CD4-positive, alpha-beta T cell treated with Interferon alpha-2 for 1 hour (primary cell): Measurements from ENCODE around the gene SGSM2.

ENCODE experiments used
- DNase-seq, 2 donors: peaks; one replicate each; pipeline ENCODE4 v3.0.0-alpha.2; 2020 to 2022

SGSM2 gene

DNA sequence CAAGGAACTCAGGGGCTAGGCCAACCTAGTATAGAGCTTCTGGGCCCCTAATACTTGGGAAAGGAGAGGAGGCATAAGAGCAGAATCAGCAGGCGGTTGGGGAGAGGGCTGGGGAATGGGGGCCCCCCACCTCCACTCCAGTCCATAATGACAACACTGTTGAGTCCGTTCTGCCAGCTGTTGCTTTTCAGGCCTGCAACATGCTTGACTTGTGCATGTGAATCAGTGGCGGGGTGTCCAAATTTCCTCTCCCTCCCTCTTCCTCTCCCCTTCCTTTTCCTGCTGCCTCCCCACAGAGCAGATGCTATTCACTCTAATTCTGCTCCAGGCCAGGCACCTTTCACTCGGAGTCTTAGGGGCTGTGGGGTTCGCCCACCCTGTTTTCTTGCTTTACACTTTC, 31.7 kb downstream of the SGSM2 start:
- no peak for DNase-seq

DNA sequence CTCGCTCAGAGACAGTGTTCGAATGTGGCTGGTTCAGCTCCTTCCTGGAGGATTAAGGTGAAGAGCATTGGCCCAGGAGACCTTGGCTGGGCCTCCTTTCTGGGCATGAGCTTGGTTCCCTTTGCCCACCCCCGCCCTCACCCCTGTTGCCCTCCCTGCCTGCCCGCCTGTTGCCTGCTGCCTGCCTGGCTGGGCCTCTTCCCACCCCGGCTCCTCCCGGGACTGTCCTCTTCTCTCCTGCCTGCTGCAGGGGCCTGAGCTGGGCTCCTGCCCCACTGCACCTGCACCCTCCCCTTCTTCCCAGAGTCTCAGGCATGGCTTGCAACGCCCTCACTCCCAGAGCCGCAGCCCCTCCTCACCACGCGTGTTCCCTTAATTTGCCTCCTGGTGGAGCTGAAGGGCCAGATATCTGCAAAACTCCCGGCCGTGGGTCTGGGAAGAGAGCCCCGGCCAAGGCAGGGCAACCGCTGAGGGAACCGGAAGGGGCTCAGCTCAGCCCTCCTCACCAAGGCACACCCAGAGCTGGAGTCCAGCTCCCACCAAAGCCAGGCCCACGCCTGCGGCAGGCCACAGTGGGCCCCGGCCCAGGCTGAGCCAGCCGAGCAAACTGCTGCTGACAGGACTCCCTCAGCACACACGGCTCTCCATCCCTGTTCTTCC, 32.4 kb downstream of the SGSM2 start:
- DNase-seq, result no peak

DNA sequence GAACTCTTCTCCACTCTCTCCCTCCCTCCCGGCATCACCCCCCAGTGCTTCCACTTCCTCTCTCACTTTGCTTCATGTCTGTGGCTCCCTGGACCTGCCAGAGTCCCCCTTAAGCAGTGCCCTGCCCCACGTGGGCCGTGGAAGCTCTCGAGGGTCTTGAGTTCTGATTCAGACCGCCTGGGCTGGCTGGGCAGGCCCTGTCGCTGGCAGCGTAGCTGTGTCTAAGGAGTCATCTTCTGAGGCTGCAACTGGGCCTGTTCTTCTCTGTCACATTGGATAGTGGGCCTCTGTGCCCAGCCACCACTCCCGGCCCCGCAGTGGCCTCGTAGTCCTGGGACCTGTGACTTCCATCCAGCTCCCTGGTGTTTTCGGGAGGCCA, 32.9 kb downstream of the SGSM2 start:
- DNase-seq, result no peak

DNA sequence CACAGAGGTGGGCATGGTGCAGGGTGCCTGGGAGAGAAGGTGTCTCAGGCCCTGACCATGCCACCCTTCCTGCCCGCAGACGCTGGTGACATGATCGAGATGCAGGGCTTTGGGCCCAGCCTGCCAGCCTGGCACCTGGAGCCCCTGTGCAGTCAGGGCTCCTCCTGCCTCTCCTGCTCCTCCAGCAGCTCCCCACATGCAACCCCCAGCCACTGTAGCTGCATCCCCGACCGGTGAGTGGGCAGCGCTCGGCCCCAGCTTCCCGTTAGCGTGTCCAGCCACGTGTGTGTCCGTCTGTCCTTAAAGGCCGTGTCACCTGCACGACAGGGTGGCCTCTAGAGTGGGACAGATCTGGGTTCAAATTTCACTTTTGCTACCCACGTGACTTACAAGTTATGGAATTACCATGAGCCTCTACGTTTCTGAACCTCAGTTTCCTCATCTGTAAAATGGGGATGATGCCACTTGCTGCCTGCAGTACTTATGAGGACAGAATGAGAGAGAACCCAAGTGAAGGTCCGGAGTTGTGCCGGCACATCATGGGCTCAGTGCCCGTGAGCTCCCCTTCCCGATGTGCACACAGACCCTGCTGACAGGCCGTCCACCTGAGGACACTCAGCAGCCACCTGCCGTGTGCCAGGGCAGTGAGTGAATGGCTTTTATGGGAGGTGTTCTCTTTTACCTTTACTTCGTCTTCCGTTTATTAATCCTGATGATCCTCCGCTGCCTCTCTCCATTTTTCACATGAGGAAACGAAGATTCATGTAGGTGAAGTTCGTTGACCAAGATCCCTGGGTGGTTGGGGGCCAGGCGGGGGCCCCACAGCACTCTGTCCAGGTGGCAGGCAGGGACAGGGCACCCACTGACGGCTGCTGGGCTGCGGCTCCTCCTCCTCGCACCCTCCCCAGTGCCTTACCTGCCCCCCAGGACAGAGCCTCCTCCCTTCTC, 34.2 kb downstream of the SGSM2 start:
- DNase-seq, result no peak

DNA sequence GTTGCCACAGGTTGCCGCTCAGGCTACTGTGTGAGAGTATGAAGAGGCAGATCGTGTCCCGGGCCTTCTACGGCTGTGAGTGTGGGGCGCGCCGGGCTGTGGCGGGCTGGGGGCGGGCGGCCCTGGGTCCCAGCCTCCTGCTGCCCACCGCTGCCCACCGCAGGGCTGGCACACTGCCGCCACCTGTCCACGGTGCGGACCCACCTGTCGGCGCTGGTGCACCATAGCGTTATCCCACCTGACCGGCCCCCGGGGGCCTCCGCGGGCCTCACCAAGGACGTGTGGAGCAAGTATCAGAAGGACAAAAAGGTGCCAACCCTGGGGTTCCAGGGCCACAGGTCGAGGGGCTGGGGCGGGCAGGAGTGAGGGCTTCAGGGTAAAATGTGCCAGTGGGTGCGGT, 34.9 kb downstream of the SGSM2 start:
- DNase-seq, result no peak

DNA sequence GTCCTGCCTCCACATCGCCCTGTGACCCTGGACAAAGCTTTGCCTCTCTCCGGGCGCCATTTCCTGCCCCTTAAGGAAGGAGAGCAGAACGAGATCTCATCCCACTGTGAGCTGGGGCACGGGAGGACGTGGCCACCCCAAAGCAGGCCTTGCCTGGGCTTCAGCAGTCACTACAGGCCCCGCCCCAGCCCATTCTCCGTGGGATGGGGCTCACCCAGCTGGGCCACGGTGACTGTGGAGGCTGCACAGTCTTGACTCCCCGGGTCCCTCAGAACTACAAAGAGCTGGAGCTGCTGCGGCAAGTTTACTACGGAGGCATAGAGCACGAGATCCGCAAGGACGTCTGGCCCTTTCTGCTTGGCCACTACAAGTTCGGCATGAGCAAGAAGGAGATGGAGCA, 35.4 kb downstream of the SGSM2 start:
- no peak for DNase-seq

DNA sequence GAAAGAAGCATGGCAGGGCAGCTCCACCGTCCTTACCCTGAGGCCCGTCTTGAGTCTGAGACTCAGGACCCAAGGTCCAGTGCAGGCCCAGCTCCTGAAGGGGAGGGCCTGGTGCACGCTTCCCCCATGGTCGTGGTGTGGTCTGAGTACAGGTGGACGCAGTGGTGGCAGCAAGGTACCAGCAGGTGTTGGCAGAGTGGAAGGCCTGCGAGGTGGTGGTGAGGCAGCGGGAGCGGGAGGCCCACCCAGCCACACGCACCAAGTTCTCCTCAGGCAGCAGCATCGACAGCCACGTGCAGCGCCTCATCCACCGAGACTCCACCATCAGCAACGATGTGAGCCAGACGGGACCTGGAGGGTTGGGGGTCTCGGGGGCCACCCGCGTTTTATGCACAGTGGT, 35.9 kb downstream of the SGSM2 start:
- DNase-seq, result no peak

DNA sequence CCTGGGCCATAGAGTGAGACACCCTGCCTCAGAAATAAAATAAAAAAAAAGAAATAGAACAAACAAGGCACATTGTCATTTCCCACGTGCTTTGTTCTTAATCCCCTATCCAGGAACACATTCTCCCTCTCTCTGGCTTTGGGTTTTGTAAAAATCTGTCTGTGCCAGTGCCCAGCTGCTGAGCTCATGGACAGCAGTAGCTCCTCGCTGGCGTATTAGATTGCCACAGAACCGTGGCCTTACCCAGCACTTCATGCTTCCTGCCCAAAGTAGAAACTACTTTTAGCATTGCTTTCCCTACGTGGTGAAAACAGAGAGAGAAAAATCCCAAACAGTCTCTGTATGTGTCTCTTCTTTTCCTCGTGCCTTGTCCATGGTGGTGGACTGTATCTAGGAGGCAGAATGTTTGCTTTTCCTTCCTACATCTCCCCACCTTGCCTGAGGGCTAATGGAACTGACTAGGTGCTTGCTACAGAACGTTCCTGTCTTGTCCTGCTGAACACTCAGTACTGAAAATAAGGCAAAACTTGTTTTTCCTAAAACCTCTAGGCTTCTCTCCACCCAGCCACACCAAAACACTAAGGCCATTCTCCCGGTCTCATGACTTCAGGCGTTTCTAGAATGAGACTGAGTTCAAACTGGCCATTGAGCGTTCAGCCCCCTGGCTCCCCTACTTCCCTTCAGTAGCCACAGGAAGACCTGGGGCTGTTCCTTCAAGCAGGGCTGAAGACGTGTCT, 37.4 kb downstream of the SGSM2 start:
- no peak for DNase-seq

DNA sequence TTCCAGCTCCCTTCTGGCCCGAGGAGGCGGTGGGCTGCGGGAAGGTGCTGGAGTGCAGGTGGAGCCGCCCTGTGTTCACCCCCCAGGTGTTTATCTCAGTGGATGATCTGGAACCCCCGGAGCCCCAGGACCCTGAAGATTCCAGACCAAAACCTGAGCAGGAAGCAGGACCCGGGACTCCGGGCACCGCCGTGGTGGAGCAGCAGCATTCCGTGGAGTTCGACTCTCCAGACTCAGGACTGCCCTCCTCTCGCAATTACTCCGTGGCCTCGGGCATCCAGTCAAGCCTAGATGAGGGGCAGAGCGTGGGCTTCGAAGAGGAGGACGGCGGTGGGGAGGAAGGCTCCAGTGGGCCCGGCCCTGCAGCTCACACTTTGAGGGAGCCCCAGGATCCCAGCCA, 38.1 kb downstream of the SGSM2 start:
- DNase-seq, result no peak

DNA sequence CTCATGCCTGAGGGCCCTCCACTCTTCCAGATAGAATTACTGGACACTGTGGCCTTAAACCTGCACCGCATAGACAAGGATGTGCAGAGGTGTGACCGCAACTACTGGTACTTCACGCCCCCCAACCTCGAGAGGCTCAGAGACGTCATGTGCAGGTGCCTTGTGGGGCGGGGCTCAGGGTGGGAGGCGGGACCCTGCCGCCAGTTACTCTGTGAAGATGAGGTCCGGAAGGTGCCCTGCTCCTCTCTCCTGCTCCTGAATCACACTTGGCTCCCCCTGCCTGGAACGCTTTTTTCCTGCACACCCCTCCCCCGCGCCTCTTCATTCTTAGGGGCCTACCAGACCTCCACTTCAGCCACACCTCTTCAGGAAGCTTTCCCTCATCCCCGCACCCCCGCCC, 38.8 kb downstream of the SGSM2 start:
- no peak for DNase-seq

DNA sequence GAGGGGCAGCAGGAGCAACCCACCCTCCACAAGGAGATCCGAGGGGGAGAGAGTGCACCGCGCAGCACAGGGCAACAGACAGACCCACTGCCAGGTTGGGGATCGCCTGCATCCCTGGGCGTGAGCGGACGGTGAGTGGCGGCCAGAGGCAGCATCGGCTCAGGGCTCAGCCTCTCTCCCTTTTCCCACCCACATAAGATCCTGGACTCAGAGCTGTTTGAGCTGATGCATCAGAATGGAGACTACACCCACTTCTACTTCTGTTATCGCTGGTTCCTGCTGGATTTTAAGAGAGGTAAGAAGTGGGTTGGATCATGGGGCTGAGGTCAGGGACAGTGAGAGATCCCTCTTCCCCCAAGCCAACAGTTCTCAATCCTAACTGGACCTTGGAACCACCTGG, 40.4 kb downstream of the SGSM2 start:
- DNase-seq, result no peak

DNA sequence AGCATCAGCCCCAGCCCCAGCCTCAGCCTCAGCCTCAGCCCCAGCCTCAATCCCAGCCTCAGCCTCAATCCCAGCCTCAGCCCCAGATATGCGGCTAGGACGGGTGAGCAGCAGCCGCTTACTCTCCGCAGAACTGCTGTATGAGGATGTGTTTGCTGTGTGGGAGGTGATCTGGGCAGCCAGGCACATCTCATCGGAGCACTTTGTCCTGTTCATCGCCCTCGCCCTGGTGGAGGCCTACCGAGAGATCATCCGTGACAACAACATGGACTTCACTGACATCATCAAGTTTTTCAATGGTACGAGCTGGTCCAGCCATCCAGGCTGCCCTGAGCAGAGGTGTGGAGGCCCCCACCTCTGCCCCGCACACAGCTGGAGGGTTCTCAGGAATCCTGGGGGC, 41.6 kb downstream of the SGSM2 start:
- DNase-seq, result no peak

DNA sequence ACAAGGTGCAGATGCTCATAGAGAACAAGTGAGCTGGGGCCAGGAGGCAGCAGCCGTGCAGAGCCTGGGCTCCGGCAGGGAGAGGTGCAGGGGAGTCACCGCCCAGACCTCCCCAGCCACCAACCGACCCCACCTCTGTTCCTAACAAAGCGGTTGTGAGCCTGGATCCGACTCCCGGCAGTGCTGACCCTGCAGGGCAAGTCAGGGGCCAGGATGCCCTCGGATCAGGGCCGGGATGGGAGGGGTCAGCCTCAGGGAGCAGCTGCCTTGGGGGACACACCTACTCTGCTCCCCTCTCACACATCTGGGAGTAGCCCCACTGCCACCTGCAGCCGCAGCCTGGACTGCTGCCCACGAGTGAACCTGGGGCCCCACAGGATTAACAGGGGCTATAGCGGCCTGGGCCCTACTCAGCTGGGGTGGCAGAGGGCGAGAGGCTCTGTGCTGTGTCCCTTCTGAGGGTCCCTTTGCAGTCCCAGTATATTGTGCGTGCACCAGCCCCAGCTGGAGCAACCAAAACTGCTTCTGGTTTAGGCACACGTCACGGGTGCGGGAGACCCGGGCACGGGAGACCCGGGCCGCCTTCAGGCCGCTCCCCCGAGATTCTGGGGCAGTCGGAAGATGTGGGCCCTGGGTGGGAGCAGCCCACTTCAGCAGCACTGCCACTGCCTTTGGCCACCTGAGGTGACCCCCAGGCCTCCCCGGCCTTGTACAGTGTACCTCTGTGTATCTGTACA, 42.4 kb downstream of the SGSM2 start:
- DNase-seq, result no peak

DNA sequence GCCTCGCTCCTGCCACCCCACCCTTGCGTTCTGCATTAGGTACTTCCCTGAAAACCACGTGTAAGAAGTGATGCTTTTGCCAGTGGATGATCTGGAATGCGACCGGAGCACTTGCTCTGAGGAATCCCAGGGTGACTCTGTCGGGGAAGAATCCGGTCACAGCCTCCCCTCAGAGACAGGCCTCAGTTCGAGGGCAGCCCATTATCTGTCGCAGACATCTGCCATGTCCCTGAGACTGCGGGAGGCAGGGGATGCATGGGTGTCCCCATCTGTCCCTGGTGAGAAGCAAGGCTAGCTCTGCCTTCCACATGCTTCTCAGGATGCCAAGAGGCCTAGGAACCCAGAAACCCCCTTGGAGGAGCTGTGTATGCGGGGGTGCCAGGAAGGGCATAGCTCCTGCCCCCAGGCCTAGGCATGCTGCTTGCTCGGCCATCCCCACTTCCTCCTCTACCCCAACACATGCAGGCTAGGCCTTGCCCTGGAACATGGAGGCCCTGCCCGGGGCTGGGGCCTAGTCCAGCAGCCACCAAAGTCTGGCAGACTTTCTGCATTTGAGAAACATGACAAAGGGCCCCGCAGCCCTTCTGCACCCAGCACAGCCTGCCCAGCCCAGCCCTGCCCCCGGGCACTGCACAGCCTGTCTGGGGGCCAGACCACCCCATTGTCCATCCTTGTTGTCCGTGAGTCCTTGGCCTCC, 43.1 kb downstream of the SGSM2 start:
- DNase-seq, result no peak

DNA sequence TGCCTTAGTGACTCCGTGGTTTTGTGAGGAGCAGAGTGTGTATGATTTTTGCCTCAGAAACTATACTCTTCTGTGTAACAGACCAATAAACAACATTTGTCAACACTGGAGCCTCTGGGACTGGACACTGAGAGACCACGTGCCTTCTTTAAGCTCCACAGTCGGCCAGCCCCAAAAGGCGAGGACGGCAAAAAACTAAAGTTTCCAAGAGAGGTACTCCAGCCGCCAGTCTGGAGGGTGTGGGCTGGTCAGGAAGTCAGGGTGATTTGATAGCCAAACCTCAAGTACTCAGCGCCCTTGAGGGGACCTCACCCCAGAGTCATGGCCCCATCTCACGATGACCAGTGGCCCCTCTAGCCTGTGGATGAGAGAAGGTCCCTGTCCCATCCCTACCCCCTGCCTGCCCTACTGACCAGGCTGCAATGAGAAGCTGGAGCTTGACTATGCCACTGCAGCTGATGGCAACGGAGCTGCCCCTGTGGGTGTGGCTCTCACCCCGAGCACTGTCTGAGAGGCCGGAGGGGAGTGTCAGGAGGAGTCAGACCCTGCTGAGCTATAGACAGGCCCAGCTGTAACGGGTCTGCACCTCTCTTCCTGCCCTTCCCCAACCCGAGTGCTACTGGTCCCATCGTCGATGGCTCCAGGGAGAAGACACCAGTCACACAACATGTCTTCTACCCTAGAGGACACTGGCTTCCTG, 43.8 kb downstream of the SGSM2 start:
- DNase-seq, result no peak

DNA sequence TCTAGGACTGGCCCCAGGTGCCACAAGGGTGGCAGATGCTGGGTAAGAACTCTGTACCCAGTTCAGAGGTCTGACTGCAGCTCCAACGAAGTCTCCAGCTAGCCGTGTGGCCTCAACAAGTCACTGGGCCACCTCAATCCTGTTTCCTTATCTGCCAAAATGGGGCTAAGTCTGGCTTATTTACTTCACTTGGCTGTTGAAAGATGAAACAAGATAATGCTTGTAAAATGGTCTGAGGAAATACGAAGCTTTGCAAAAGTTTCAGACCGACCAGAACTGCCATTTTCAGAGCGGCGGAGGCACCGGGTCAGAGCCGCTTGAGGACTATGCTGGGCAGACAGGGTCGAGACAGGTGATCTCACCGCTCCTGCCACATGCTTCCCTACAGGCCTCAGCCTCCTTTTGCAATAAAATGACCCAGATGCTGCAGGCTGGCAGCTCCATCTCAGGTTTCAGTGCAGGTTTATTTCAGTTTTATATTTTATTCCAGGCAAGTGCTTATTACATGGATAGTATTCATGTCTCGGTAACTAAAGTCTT, 46.4 kb downstream of the SGSM2 start:
- DNase-seq, result no peak

DNA sequence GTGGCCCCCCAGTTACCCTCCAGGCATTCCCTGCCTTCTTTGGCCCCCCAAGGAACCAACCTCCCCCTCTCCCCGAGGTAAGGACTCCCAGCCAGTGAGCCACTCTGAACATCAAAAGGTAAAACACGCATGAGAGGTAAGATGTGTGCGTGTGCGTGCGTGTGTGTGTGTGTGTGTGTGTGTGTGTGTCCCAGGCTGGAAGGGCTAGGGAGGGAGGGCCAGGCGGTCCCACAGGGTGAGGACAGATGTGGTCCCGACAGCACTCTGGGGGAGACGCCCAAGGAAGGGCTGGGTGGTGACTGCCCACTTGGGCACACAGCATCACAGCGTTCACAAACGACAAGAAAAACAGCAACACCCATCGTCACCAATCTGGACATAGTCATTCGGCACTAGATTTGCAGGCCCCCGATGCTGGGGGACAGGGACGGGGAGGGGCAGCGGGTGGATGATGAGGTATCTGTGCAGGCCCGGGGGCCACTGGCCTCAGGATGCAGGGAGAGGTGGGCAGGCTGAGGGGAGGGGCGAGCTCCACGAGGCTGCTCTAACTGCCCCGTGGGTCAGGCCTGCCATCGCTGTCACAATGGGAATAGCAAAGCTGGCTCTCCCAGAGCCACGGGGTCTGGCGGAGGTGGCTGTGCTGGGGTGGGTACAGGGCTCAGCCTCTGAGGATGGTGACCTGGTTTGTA, 47.3 kb downstream of the SGSM2 start:
- no peak for DNase-seq

DNA sequence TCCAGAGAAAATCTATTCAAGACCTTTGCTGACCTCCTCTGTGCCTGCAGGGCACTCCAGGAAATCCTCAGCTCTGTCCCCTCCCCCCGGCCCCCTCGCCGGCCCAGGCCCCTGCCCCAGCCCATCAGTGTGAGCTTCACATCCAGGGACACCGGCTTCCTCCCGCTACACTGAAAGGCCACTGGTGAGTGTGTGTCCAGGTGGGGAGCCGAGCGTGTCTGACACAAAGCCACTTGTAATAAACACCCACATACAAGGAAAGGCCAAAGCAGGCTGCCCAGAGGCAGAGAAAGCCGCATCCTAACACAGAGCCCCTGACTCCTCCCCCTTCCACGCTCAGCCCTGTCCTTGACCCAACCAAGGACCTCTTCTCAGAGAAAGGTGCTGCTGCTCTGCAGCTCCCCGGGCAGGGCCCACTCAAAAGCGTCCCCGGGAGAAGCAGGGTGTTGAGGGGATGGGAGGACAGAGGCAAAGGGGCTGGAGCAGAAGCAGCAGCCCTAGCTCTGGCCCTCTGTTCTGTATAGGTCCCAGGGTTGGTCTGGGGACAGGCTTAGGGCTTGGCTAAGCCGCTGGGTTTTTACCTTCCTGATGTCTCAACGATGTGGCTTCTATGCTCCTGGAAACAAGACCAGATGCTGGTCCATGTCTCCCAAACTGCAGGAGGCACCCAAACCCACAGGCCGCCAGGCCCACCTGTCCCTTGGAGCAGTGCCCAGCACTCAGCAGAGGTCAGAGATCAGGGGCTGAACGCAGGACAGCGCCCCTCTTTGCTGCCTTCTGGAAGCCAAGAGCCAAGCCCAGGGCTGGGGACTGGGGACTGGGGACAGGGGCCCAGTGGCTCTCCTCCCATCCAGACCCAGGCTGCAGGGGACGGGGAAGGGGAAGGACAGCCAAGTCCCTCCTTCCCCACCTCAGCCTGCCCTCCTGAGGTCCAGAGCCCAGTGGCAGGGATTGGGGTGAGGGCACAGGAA, 48.2 kb downstream of the SGSM2 start:
- no peak for DNase-seq

DNA sequence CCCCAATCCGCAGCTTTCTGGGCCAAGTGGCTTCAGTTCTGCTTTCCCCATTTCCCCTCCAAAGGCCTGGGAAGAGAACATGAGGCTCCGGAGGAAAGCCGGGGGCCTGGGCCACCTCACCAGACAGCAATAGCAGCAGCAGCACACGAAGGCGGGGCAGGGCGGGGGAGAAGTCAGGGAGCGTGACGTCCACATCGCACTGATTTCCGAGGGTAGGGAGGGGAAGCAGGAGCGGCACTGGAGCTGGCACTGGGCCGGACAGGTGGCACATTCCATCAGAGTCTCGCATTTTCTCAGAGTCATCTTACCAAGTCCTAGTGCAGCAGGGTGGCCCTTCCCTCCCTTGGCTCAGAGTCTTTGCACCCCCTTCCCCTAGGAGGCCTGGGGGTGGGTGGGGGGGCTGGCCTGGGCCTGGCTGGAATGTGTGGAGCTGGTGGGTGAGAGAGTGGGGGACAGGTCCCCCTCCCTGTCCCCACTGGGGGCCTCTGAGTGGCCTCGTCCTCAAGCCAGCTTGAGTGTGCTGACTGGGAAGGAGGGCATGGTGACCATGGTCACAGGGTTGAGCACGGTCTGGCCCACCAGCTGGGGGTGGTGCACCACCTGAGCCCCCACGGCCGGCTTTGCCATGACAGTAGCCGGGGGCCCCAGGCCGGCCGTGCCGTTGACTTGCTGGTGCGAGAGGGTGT, 49.2 kb downstream of the SGSM2 start:
- no peak for DNase-seq
